SK-N-SH (cell line): ENCODE measurements around the gene EPB41L3. TPM values are rescaled to one million over a fixed set of nuclear protein-coding genes. Genes with fewer than 3 reads are reported as not detected.

Experiments
- CTCF ChIA-PET: fragments of 300-600, 350-600 bp; formaldehyde crosslinking; extraction: SDS; loops from one replicate; lab custom pipeline; 2021; lab: Yijun Ruan, JAX
- POLR2A ChIA-PET: fragments of 350-600 bp; sonication (Branson Sonifier 250); formaldehyde crosslinking; extraction: SDS; loops from one replicate; lab custom pipeline; 2020; ENCODE audit warnings: antibody characterized with exemption, inconsistent platforms; lab: Yijun Ruan, JAX
- DNase-seq: peaks from one replicate; pipeline ENCODE4 v3.0.0; 2012
- H2AFZ ChIP-seq: fragments of 200-600 bp; sonication (generic); 2 replicates; pipeline ENCODE4 v1.8.1; 2016; ENCODE audit warnings: antibody characterized with exemption, mild to moderate bottlenecking, low read depth
- H3F3A ChIP-seq: fragments of 200-600 bp; sonication (generic); replicated peaks from 2 replicates; pipeline ENCODE3; 2016; ENCODE audit warnings: antibody characterized with exemption, mild to moderate bottlenecking; ENCODE audit not compliant: insufficient read depth
- H3K27ac ChIP-seq, 2 experiments: fragments of 200-500 bp in 1 of 2; fragments of 200-600 bp in 1 of 2; sonication (Bioruptor generic) in 1 of 2; sonication (generic), shearing (Covaris generic) in 1 of 2; 2 replicates each; pipeline versions ENCODE4 v1.5.1 to v1.6.1; 2014 to 2016; ENCODE audit warnings: low read depth in 2 of 2, inconsistent platforms in 1 of 2, low read length in 1 of 2, mild to moderate bottlenecking in 1 of 2, mixed read lengths in 1 of 2
- H3K27me3 ChIP-seq: fragments of 200-600 bp; sonication (generic), shearing (Covaris generic); 2 replicates; pipeline ENCODE4 v1.6.1; 2016; ENCODE audit warnings: mixed run types; ENCODE audit not compliant: insufficient read depth
- H3K36me3 ChIP-seq, 2 experiments: fragments of 200-500 bp in 1 of 2; fragments of 200-600 bp in 1 of 2; sonication (Bioruptor generic) in 1 of 2; sonication (generic) in 1 of 2; replicated peaks in 1 of 2; 2 replicates each; pipeline versions ENCODE3 to v1.5.1; 2014 to 2016; ENCODE audit warnings: low read length in 1 of 2, mild to moderate bottlenecking in 1 of 2; ENCODE audit not compliant: insufficient read depth in 2 of 2, control insufficient read depth in 1 of 2
- H3K4me1 ChIP-seq, 2 experiments: fragments of 200-500 bp in 1 of 2; fragments of 200-600 bp in 1 of 2; sonication (Bioruptor generic) in 1 of 2; sonication (generic), shearing (Covaris generic) in 1 of 2; 2 replicates each; pipeline versions ENCODE4 v1.5.1 to v1.6.1; 2014 to 2016; ENCODE audit warnings: low read depth in 1 of 2, low read length in 1 of 2, mixed run types in 1 of 2; ENCODE audit not compliant: insufficient read depth in 2 of 2, control insufficient read depth in 1 of 2
- H3K4me2 ChIP-seq: fragments of 200-600 bp; sonication (generic), shearing (Covaris generic); 2 replicates; pipeline ENCODE4 v1.6.1; 2017; ENCODE audit warnings: mixed run types
- H3K4me3 ChIP-seq, 2 experiments: fragments of 200-500 bp in 1 of 2; fragments of 200-600 bp in 1 of 2; sonication (Bioruptor generic) in 1 of 2; sonication (generic), shearing (Covaris generic) in 1 of 2; 2 replicates each; pipeline versions ENCODE4 v1.5.1 to v1.8.1; 2014 to 2016; ENCODE audit warnings: low read depth in 2 of 2, inconsistent platforms in 1 of 2, low read length in 1 of 2, mild to moderate bottlenecking in 1 of 2, mixed read lengths in 1 of 2, moderate library complexity in 1 of 2
- H3K79me2 ChIP-seq: fragments of 200-600 bp; sonication (generic); 2 replicates; pipeline ENCODE4 v1.8.1; 2017; ENCODE audit warnings: mild to moderate bottlenecking; ENCODE audit not compliant: insufficient read depth
- H3K9ac ChIP-seq: fragments of 200-600 bp; sonication (generic); 2 replicates; pipeline ENCODE4 v1.6.1; 2017; ENCODE audit warnings: mixed run types
- H3K9me2 ChIP-seq: fragments of 200-600 bp; sonication (generic); 2 replicates; pipeline ENCODE4 v1.6.1; 2017; ENCODE audit warnings: mixed run types
- H3K9me3 ChIP-seq: fragments of 200-600 bp; sonication (generic); 2 replicates; pipeline ENCODE4 v1.6.1; 2017; ENCODE audit warnings: mixed run types, mild to moderate bottlenecking, moderate library complexity
- H4K20me1 ChIP-seq: fragments of 200-600 bp; sonication (generic); 2 replicates; pipeline ENCODE4 v1.6.1; 2017; ENCODE audit warnings: mild to moderate bottlenecking, mixed run types; ENCODE audit not compliant: insufficient read depth
- CHD2 ChIP-seq: fragments of 150-350 bp; IDR thresholded peaks from 2 replicates; pipeline ENCODE4 v1.6.1; 2018; ENCODE audit warnings: low read length; ENCODE audit not compliant: partially characterized antibody
- ELF1 ChIP-seq: IDR thresholded peaks from 2 replicates; pipeline ENCODE4 v1.4.0; 2012
- EZH2phosphoT487 ChIP-seq: fragments of 200-600 bp; sonication (generic); IDR thresholded peaks from 2 replicates; pipeline ENCODE4 v1.6.1; 2017; ENCODE audit warnings: low read depth, mixed run types, mild to moderate bottlenecking, antibody characterized with exemption, moderate library complexity, borderline replicate concordance
- FOSL2 ChIP-seq: IDR thresholded peaks from 2 replicates; pipeline ENCODE4 v1.4.0; 2012; ENCODE audit warnings: low read depth, mild to moderate bottlenecking, moderate library complexity, borderline replicate concordance
- GABPA ChIP-seq: IDR thresholded peaks from 2 replicates; pipeline ENCODE4 v1.4.0; 2012; ENCODE audit warnings: low read depth, mild to moderate bottlenecking
- MEF2A ChIP-seq: IDR thresholded peaks from 2 replicates; pipeline ENCODE4 v1.4.0; 2012; ENCODE audit warnings: low read depth, borderline replicate concordance
- MXI1 ChIP-seq: IDR thresholded peaks from 2 replicates; pipeline ENCODE4 v1.6.1; 2012; ENCODE audit warnings: mild to moderate bottlenecking, low read depth, low read length, improper control_type of control experiment
- POLR2AphosphoS5 ChIP-seq: IDR thresholded peaks from 2 replicates; pipeline ENCODE4 v1.6.1; 2012; ENCODE audit warnings: low read depth, low read length
- RAD21 ChIP-seq: IDR thresholded peaks from 2 replicates; pipeline ENCODE4 v1.6.1; 2012; ENCODE audit warnings: mild to moderate bottlenecking, low read length
- RCOR1 ChIP-seq: fragments of 150-350 bp; IDR thresholded peaks from 2 replicates; pipeline ENCODE4 v1.6.1; 2017; ENCODE audit warnings: antibody characterized with exemption, low read length
- RFX5 ChIP-seq: IDR thresholded peaks from 2 replicates; pipeline ENCODE4 v1.6.1; 2012; ENCODE audit warnings: mild to moderate bottlenecking, improper control_type of control experiment, low read length
- SMC3 ChIP-seq: IDR thresholded peaks from 2 replicates; pipeline ENCODE4 v1.6.1; 2012; ENCODE audit warnings: low read depth, low read length, improper control_type of control experiment
- TAF1 ChIP-seq: IDR thresholded peaks from 2 replicates; pipeline ENCODE4 v1.6.1; 2012; ENCODE audit warnings: low read depth, mild to moderate bottlenecking, low read length, moderate library complexity, borderline replicate concordance
- TEAD4 ChIP-seq: IDR thresholded peaks from 2 replicates; pipeline ENCODE4 v1.4.0; 2012; ENCODE audit warnings: mild to moderate bottlenecking, borderline replicate concordance; ENCODE audit not compliant: insufficient read depth
- WGBS: methylation state at CpG from one replicate; pipeline ENCODE4 v1.1.6; 2017; ENCODE audit warnings: low lambda C conversion rate; 5-methylcytosine and 5-hydroxymethylcytosine counted together
- polyA plus RNA-seq, 3 experiments: library from polyadenylated mRNA; depleted of rRNA; stranded (reverse); fragments of >200 nt; gene quantifications; 2 replicates each; pipeline ENCODE4 v1.2.3, GENCODE V29; 2012
- TF ChIP-seq, protein P1 (sequence below): fragments of 200-600 bp; sonication (generic); IDR thresholded peaks from 2 replicates; pipeline ENCODE4 v1.6.1; 2017; ENCODE audit warnings: antibody characterized with exemption, mild to moderate bottlenecking, moderate library complexity
- TF ChIP-seq, protein P2 (sequence below): IDR thresholded peaks from 2 replicates; pipeline ENCODE4 v1.4.0; 2012; ENCODE audit warnings: low read depth
- TF ChIP-seq, protein P3 (sequence below): fragments of 150-350 bp; IDR thresholded peaks from 2 replicates; pipeline ENCODE4 v1.6.1; 2016; ENCODE audit warnings: mild to moderate bottlenecking, low read depth, low read length
- TF ChIP-seq, protein P4 (sequence below): fragments of 150-350 bp; IDR thresholded peaks from 2 replicates; pipeline ENCODE4 v1.6.1; 2017; ENCODE audit warnings: antibody characterized with exemption, low read length, low read depth, borderline replicate concordance

The EPB41L3 gene
- polyA plus RNA-seq, 1 of the 3 experiments (the other 2 are of a cell fraction): 0.15 TPM

DNA sequence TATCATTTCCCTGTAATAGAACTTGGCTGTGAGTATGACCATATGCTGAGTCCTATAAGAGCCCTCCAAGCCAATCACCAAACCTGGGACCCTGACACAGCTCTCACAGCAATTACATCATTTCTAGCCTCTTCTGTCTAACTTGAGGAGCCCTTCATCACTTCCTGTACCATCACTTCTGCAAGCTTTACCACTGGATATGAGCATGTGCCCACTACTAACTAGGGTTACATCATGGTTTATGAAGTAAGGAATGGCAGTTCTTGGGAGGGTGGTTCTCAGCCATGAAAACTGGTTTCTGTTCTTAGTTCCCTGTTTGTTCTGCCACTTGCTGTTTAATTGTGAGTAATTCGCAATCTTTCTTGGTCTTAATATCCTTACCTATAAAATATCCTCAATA lies 31.0 kb upstream of the EPB41L3 start:
- no peak overlapping the region for H3K27ac ChIP-seq
- TF ChIP-seq TEAD4 (no peak), MEF2A (no peak), CHD2 (no peak), FOSL2 (no peak), RFX5 (no peak), RCOR1 (no peak), GABPA (no peak), ELF1 (no peak), RAD21 (no peak), MXI1 (no peak), TAF1 (no peak), SMC3 (no peak), EZH2phosphoT487 (no peak), POLR2AphosphoS5 (no peak)
- TF ChIP-seq, protein P1, sequence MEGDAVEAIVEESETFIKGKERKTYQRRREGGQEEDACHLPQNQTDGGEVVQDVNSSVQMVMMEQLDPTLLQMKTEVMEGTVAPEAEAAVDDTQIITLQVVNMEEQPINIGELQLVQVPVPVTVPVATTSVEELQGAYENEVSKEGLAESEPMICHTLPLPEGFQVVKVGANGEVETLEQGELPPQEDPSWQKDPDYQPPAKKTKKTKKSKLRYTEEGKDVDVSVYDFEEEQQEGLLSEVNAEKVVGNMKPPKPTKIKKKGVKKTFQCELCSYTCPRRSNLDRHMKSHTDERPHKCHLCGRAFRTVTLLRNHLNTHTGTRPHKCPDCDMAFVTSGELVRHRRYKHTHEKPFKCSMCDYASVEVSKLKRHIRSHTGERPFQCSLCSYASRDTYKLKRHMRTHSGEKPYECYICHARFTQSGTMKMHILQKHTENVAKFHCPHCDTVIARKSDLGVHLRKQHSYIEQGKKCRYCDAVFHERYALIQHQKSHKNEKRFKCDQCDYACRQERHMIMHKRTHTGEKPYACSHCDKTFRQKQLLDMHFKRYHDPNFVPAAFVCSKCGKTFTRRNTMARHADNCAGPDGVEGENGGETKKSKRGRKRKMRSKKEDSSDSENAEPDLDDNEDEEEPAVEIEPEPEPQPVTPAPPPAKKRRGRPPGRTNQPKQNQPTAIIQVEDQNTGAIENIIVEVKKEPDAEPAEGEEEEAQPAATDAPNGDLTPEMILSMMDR: no peak
- TF ChIP-seq, protein P2, sequence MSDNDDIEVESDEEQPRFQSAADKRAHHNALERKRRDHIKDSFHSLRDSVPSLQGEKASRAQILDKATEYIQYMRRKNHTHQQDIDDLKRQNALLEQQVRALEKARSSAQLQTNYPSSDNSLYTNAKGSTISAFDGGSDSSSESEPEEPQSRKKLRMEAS: no peak
- TF ChIP-seq, protein P3, sequence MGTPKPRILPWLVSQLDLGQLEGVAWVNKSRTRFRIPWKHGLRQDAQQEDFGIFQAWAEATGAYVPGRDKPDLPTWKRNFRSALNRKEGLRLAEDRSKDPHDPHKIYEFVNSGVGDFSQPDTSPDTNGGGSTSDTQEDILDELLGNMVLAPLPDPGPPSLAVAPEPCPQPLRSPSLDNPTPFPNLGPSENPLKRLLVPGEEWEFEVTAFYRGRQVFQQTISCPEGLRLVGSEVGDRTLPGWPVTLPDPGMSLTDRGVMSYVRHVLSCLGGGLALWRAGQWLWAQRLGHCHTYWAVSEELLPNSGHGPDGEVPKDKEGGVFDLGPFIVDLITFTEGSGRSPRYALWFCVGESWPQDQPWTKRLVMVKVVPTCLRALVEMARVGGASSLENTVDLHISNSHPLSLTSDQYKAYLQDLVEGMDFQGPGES: no peak
- TF ChIP-seq, protein P4, sequence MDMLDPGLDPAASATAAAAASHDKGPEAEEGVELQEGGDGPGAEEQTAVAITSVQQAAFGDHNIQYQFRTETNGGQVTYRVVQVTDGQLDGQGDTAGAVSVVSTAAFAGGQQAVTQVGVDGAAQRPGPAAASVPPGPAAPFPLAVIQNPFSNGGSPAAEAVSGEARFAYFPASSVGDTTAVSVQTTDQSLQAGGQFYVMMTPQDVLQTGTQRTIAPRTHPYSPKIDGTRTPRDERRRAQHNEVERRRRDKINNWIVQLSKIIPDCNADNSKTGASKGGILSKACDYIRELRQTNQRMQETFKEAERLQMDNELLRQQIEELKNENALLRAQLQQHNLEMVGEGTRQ: no peak
- CTCF ChIA-PET: no interaction called here
- H3K9ac ChIP-seq: no peak overlapping the region
- no peaks in the 10 kb centered on the region for H3K36me3 ChIP-seq
- no peak for DNase-seq
- POLR2A ChIA-PET: no interaction called here
- WGBS: 25% methylated on average over 1 of the region's 1 CpG
- no peaks in the 10 kb centered on the region for H3F3A ChIP-seq
- no peak overlapping the region for H2AFZ ChIP-seq
- H3K9me3 ChIP-seq: no peaks in the 10 kb centered on the region
- H3K9me2 ChIP-seq: no peaks in the 10 kb centered on the region
- H3K4me2 ChIP-seq: no peak overlapping the region
- no peaks in the 10 kb centered on the region for H4K20me1 ChIP-seq
- H3K4me3 ChIP-seq: no peak overlapping the region
- no peaks in the 10 kb centered on the region for H3K4me1 ChIP-seq
- H3K27me3 ChIP-seq: no peaks in the 10 kb centered on the region
- H3K79me2 ChIP-seq: no peaks in the 10 kb centered on the region
